Esophagus squamous epithelium (tissue), 4 donors: ENCODE measurements around the gene TMUB1.

Experiments
- POLR2A ChIP-seq, 4 donors: fragments of 450-650 bp; IDR thresholded peaks; one replicate each; pipeline ENCODE4 v1.6.1; 2017; ENCODE audit warnings: antibody characterized with exemption in 4 of 4, mild to moderate bottlenecking in 4 of 4, moderate library complexity in 3 of 4
- TF ChIP-seq, protein P1 (sequence below), 6 experiments: fragments of 450-650 bp in 4 of 6; fragments of 200-600 bp in 2 of 6; sonication (generic) in 2 of 6; IDR thresholded peaks; one replicate each; pipeline ENCODE4 v1.5.1; 2016 to 2019; ENCODE audit warnings: antibody characterized with exemption in 6 of 6, mild to moderate bottlenecking in 4 of 6, moderate library complexity in 4 of 6

DNA sequence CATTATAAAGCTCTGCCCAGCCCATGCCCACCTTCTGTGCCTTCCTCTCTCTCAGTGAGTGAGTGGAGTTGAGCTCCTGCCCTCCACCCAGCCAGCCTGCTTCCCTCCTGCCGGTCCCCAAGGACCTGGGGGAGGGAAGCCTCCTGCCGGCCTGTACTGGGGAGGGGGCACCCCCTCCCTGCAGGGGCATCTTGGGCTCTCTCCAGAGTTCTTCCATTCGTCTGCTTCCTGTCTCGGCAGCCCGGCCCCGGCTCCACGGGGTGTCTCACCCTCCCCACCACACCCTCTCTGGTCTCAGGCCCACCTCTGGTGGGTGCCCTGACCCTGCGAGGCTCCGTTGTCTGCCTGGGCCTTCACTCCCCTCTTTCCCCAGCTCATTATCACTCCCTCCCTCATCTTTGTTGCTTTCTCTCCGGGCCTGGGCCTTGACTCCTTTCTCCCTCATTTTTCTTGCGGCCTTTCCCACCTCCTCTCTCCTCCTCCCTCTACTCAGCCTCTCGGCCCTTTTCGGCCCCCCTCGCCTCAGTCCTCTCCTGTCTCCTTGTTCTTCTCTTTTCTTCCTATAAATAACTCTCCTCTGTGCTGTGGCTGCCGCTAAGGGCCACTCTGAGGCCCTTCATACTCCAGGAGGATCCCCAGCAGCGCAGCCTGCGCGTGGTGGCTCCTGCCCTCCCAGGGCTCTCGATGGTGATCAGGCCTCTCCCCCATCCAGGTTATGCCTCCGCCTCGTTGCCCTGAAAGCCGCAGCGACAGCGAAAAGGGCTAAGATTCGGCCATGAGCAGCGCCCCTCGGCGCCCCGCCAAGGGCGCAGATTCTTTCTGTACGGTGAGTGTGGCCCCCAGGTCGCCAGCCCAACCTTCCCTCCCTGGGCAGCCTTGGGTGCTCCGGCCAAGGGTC, 21.8 kb downstream of the TMUB1 start:
- TF ChIP-seq, protein P1, sequence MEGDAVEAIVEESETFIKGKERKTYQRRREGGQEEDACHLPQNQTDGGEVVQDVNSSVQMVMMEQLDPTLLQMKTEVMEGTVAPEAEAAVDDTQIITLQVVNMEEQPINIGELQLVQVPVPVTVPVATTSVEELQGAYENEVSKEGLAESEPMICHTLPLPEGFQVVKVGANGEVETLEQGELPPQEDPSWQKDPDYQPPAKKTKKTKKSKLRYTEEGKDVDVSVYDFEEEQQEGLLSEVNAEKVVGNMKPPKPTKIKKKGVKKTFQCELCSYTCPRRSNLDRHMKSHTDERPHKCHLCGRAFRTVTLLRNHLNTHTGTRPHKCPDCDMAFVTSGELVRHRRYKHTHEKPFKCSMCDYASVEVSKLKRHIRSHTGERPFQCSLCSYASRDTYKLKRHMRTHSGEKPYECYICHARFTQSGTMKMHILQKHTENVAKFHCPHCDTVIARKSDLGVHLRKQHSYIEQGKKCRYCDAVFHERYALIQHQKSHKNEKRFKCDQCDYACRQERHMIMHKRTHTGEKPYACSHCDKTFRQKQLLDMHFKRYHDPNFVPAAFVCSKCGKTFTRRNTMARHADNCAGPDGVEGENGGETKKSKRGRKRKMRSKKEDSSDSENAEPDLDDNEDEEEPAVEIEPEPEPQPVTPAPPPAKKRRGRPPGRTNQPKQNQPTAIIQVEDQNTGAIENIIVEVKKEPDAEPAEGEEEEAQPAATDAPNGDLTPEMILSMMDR (IDR thresholded peaks at IDR 0.05): no peak
- no peak for TF ChIP-seq POLR2A (IDR thresholded peaks at IDR 0.05)
